Ureter (tissue), 1 donor: ENCODE data around the gene MAPK8IP3. TPM values are rescaled to one million over a fixed set of nuclear protein-coding genes. Genes with fewer than 3 reads are reported as not detected.
"Not testable (repeated sequence)": the region's sequence is repeated elsewhere in the genome, so short reads cannot be mapped to it uniquely, and the experiment has no call there.

Source experiments
- DNase-seq: peaks from one replicate; pipeline ENCODE4 v3.0.0-alpha.2; 2020; ENCODE audit warnings: low spot score
- total RNA-seq: library from RNA; stranded (reverse); gene quantifications from one replicate; pipeline ENCODE4 v1.2.4, GENCODE V29; 2023
- donor health status: DM: yes; HTN: yes; CAD: no.

MAPK8IP3 gene
- total RNA-seq, 1 donor from 2014 or later = 112 TPM

GRCh38 chr16:1709356-1709755 lies 3.4 kb downstream of the MAPK8IP3 start:
- DNase-seq = no peak

- no peak for DNase-seq
Observed at GRCh38 chr16:1710811-1711507, 5.0 kb downstream of the MAPK8IP3 start.

GRCh38 chr16:1712791-1713261 lies 6.8 kb downstream of the MAPK8IP3 start:
- no peak for DNase-seq

GRCh38 chr16:1713331-1713730 lies 7.3 kb downstream of the MAPK8IP3 start:
- no peak for DNase-seq

GRCh38 chr16:1713933-1714332 lies 7.9 kb downstream of the MAPK8IP3 start:
- DNase-seq = no peak

- no peak for DNase-seq
Observed at GRCh38 chr16:1715220-1715619, 9.2 kb downstream of the MAPK8IP3 start.

GRCh38 chr16:1718236-1718635 lies 12.2 kb downstream of the MAPK8IP3 start:
- not testable (repeated sequence) for DNase-seq

GRCh38 chr16:1719559-1720229 lies 13.7 kb downstream of the MAPK8IP3 start:
- DNase-seq = not testable (repeated sequence)

- DNase-seq = no peak
Observed at GRCh38 chr16:1721372-1721771, 15.4 kb downstream of the MAPK8IP3 start.

GRCh38 chr16:1723450-1724147 lies 17.6 kb downstream of the MAPK8IP3 start:
- DNase-seq = no peak

- DNase-seq = no peak
Observed at GRCh38 chr16:1724491-1724890, 18.5 kb downstream of the MAPK8IP3 start.

- no peak for DNase-seq
Observed at GRCh38 chr16:1726661-1727502, 20.9 kb downstream of the MAPK8IP3 start.

- no peak for DNase-seq
Observed at GRCh38 chr16:1727651-1728624, 21.9 kb downstream of the MAPK8IP3 start.

GRCh38 chr16:1729026-1729425 lies 23.0 kb downstream of the MAPK8IP3 start:
- no peak for DNase-seq

GRCh38 chr16:1729445-1729844 lies 23.4 kb downstream of the MAPK8IP3 start:
- no peak for DNase-seq

GRCh38 chr16:1731073-1731472 lies 25.1 kb downstream of the MAPK8IP3 start:
- no peak for DNase-seq

GRCh38 chr16:1731603-1732002 lies 25.6 kb downstream of the MAPK8IP3 start:
- DNase-seq = no peak

- no peak for DNase-seq
Observed at GRCh38 chr16:1732071-1732470, 26.1 kb downstream of the MAPK8IP3 start.

GRCh38 chr16:1732551-1732987 lies 26.6 kb downstream of the MAPK8IP3 start:
- DNase-seq = not testable (repeated sequence)

GRCh38 chr16:1734123-1734522 lies 28.1 kb downstream of the MAPK8IP3 start:
- no peak for DNase-seq
